Thoracic aorta (tissue), 2 donors: Measurements from ENCODE around the gene TMPRSS11A. TPM values are rescaled to one million over a fixed set of nuclear protein-coding genes. Genes with fewer than 3 reads are reported as not detected.

Experiments
- ATAC-seq: fragments of 150-250 bp; one replicate; pipeline ENCODE4 v1.8.0; 2017; ENCODE audit warnings: low read depth; ENCODE audit not compliant: insufficient number of reproducible peaks, low FRiP score
- DNase-seq: peaks from one replicate; pipeline ENCODE4 v3.0.0-alpha.2; 2020; ENCODE audit warnings: low spot score
- H3K27ac ChIP-seq, 2 donors: fragments of 200-600 bp; sonication (generic); 1 replicate in 1 of 2; 2 replicates in 1 of 2; pipeline ENCODE4 v1.5.1; 2016; ENCODE audit warnings: mild to moderate bottlenecking in 2 of 2, moderate library complexity in 2 of 2
- H3K27me3 ChIP-seq: fragments of 200-600 bp; sonication (generic); replicated peaks from 2 replicates; pipeline ENCODE4 v1.6.0; 2016; ENCODE audit warnings: mild to moderate bottlenecking; ENCODE audit not compliant: insufficient read depth
- H3K36me3 ChIP-seq: fragments of 200-600 bp; sonication (generic); one replicate; pipeline ENCODE4 v1.5.1; 2016
- H3K4me1 ChIP-seq, 2 donors: fragments of 200-600 bp; sonication (generic); 1 replicate in 1 of 2; 2 replicates in 1 of 2; pipeline versions ENCODE4 v1.5.1 to v1.6.0; 2016; ENCODE audit warnings: low read depth in 2 of 2, mild to moderate bottlenecking in 1 of 2; ENCODE audit not compliant: control insufficient read depth in 1 of 2
- H3K4me3 ChIP-seq: fragments of 200-600 bp; sonication (generic); 2 replicates; pipeline ENCODE4 v1.5.1; 2016; ENCODE audit warnings: mild to moderate bottlenecking
- H3K9me3 ChIP-seq: fragments of 200-600 bp; sonication (generic); 2 replicates; pipeline ENCODE4 v1.5.1; 2016
- CTCF ChIP-seq: fragments of 200-600 bp; sonication (generic); IDR thresholded peaks from one replicate; pipeline ENCODE4 v1.5.1; 2019; ENCODE audit warnings: antibody characterized with exemption
- total RNA-seq, 2 donors: library from RNA; depleted of rRNA; stranded (reverse); fragments of >200 nt; gene quantifications; one replicate each; pipeline versions ENCODE4 v1.1.0 to v1.2.3, GENCODE V29; 2016

The TMPRSS11A gene
- total RNA-seq, 2 donors from 2014 or later = not detected

GRCh38 chr4:67933038-67933437 is 30.3 kb downstream of the TMPRSS11A start:
- DNase-seq = no peak

GRCh38 chr4:67931256-67931655 is 32.0 kb downstream of the TMPRSS11A start:
- no peak for TF ChIP-seq CTCF
- no peaks in the 10 kb centered on the region for H3K9me3 ChIP-seq
- no peak for DNase-seq
- no peaks in the 10 kb centered on the region for H3K36me3 ChIP-seq
- ATAC-seq = no peak
- no peak overlapping the region for H3K4me3 ChIP-seq
- no peaks in the 10 kb centered on the region for H3K4me1 ChIP-seq
- no peaks in the 10 kb centered on the region for H3K27me3 ChIP-seq
- no peak overlapping the region for H3K27ac ChIP-seq

More at GRCh38 chr4:67933038-67933437, 30.3 kb downstream of the TMPRSS11A start:
- no peaks in the 10 kb centered on the region for H3K4me1 ChIP-seq
- H3K9me3 ChIP-seq = no peaks in the 10 kb centered on the region
- H3K27me3 ChIP-seq = no peaks in the 10 kb centered on the region
- H3K36me3 ChIP-seq = no peaks in the 10 kb centered on the region
- H3K27ac ChIP-seq = no peak overlapping the region
- no peak for ATAC-seq
- no peak overlapping the region for H3K4me3 ChIP-seq
- no peak for TF ChIP-seq CTCF

GRCh38 chr4:67929426-67929825 is 33.9 kb downstream of the TMPRSS11A start:
- no peaks in the 10 kb centered on the region for H3K36me3 ChIP-seq
- ATAC-seq = no peak
- H3K4me3 ChIP-seq = no peak overlapping the region
- H3K4me1 ChIP-seq = no peaks in the 10 kb centered on the region
- H3K27me3 ChIP-seq = no peaks in the 10 kb centered on the region
- H3K9me3 ChIP-seq = no peaks in the 10 kb centered on the region
- TF ChIP-seq CTCF = no peak
- DNase-seq = no peak
- H3K27ac ChIP-seq = no peak overlapping the region

- no peaks in the 10 kb centered on the region for H3K27me3 ChIP-seq
- no peak for ATAC-seq
- no peak for DNase-seq
- H3K9me3 ChIP-seq = no peaks in the 10 kb centered on the region
- TF ChIP-seq CTCF = no peak
- no peak overlapping the region for H3K27ac ChIP-seq
- H3K4me3 ChIP-seq = no peak overlapping the region
- no peaks in the 10 kb centered on the region for H3K36me3 ChIP-seq
- no peaks in the 10 kb centered on the region for H3K4me1 ChIP-seq
Measured at GRCh38 chr4:67928546-67928945, 34.7 kb downstream of the TMPRSS11A start.

GRCh38 chr4:67927251-67927650 is 36.0 kb downstream of the TMPRSS11A start:
- DNase-seq (no peak), ATAC-seq (no peak)
- H3K4me3 ChIP-seq = no peak overlapping the region
- no peaks in the 10 kb centered on the region for H3K36me3 ChIP-seq
- no peaks in the 10 kb centered on the region for H3K27me3 ChIP-seq
- no peak overlapping the region for H3K27ac ChIP-seq
- no peaks in the 10 kb centered on the region for H3K9me3 ChIP-seq
- TF ChIP-seq CTCF = no peak
- no peaks in the 10 kb centered on the region for H3K4me1 ChIP-seq
